Gastroesophageal sphincter (tissue), 3 donors: ENCODE data around the gene PPP1R13B.
A peak's percentile ranks its signal among the peaks of the same experiment; 100 is the strongest.

Source experiments
- EP300 ChIP-seq: sonication (generic); formaldehyde crosslinking; IDR thresholded peaks from one replicate; pipeline ENCODE4 v1.6.1; 2017; ENCODE audit warnings: antibody characterized with exemption, mild to moderate bottlenecking
- TF ChIP-seq, protein P1 (sequence below), 4 experiments: fragments of 200-600 bp in 2 of 4; fragments of 450-650 bp in 2 of 4; sonication (generic) in 1 of 4; IDR thresholded peaks; one replicate each; pipeline ENCODE4 v1.5.1; 2017 to 2019; ENCODE audit warnings: antibody characterized with exemption in 4 of 4, mild to moderate bottlenecking in 2 of 4, moderate library complexity in 2 of 4

DNA sequence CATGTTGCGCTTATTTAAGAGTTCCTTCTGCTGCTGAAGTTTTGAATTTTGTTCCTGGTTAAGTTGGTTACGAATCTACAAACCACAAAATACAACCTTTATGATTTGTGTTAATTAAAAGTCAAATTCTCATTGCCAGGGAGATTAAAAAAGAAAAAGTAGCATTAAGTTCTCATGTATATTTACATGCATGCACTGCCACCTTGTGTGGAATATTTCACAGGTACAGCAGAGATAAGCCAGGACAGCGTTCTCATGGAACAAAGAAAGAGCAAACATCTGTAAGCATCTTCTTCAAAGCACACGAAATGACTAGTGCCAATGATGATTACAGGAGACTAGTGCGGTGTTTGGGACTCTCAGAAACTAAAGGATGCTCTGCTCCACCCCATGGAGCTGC is 97.5 kb downstream of the PPP1R13B start:
- TF ChIP-seq EP300 = no peak
- TF ChIP-seq, protein P1, sequence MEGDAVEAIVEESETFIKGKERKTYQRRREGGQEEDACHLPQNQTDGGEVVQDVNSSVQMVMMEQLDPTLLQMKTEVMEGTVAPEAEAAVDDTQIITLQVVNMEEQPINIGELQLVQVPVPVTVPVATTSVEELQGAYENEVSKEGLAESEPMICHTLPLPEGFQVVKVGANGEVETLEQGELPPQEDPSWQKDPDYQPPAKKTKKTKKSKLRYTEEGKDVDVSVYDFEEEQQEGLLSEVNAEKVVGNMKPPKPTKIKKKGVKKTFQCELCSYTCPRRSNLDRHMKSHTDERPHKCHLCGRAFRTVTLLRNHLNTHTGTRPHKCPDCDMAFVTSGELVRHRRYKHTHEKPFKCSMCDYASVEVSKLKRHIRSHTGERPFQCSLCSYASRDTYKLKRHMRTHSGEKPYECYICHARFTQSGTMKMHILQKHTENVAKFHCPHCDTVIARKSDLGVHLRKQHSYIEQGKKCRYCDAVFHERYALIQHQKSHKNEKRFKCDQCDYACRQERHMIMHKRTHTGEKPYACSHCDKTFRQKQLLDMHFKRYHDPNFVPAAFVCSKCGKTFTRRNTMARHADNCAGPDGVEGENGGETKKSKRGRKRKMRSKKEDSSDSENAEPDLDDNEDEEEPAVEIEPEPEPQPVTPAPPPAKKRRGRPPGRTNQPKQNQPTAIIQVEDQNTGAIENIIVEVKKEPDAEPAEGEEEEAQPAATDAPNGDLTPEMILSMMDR (IDR thresholded peaks at IDR 0.05) = peak in 3 of 4 experiments; percentile 35 to 51 (median 37)
